Measurements from ENCODE around the gene HK3.

HK3 gene

GRCh38 chr5:176915906-176916305 lies 16.8 kb upstream of the HK3 start:
- peaks cover 23% of the 10 kb centered on the region for H3K36me3 Mint-ChIP-seq
- peaks cover 21% of the 10 kb centered on the region for H3K4me1 Mint-ChIP-seq
- H3K9me3 Mint-ChIP-seq = no peaks in the 10 kb centered on the region
- H3K27me3 Mint-ChIP-seq = no peaks in the 10 kb centered on the region
- H3K4me3 Mint-ChIP-seq = no peak overlapping the region
- H3K27ac Mint-ChIP-seq = peak overlapping the region; percentile 85

- no peak overlapping the region for H3K4me3 Mint-ChIP-seq
- H3K36me3 Mint-ChIP-seq = peaks cover 18% of the 10 kb centered on the region
- H3K27ac Mint-ChIP-seq = no peak overlapping the region
- H3K27me3 Mint-ChIP-seq = no peaks in the 10 kb centered on the region
- H3K9me3 Mint-ChIP-seq = no peaks in the 10 kb centered on the region
- H3K4me1 Mint-ChIP-seq = peaks cover 24% of the 10 kb centered on the region
These were observed 13.0 kb upstream of the HK3 start for GRCh38 chr5:176912115-176912514.

- H3K36me3 Mint-ChIP-seq = peaks cover 25% of the 10 kb centered on the region
- no peaks in the 10 kb centered on the region for H3K9me3 Mint-ChIP-seq
- peaks cover 10% of the 10 kb centered on the region for H3K4me1 Mint-ChIP-seq
- no peak overlapping the region for H3K4me3 Mint-ChIP-seq
- no peaks in the 10 kb centered on the region for H3K27me3 Mint-ChIP-seq
- peak overlapping the region; percentile 41 for H3K27ac Mint-ChIP-seq
These were observed 9.7 kb upstream of the HK3 start for GRCh38 chr5:176908675-176909368.

GRCh38 chr5:176906796-176907195 lies 7.7 kb upstream of the HK3 start:
- peaks cover 24% of the 10 kb centered on the region for H3K4me1 Mint-ChIP-seq
- H3K27me3 Mint-ChIP-seq = no peaks in the 10 kb centered on the region
- H3K4me3 Mint-ChIP-seq = no peak overlapping the region
- peak overlapping the region; percentile 62 for H3K27ac Mint-ChIP-seq
- H3K9me3 Mint-ChIP-seq = no peaks in the 10 kb centered on the region
- H3K36me3 Mint-ChIP-seq = peaks cover 31% of the 10 kb centered on the region

- Mint-ChIP-seq H3K27ac (peak overlapping the region; percentile 79), H3K27me3 (no peaks in the 10 kb centered on the region), H3K36me3 (peaks cover 34% of the 10 kb centered on the region), H3K9me3 (no peaks in the 10 kb centered on the region), H3K4me1 (peaks cover 30% of the 10 kb centered on the region), H3K4me3 (no peak overlapping the region)
These were observed 7.0 kb upstream of the HK3 start for GRCh38 chr5:176906126-176906525.

- Mint-ChIP-seq H3K9me3 (no peaks in the 10 kb centered on the region), H3K4me1 (peaks cover 33% of the 10 kb centered on the region), H3K36me3 (peaks cover 36% of the 10 kb centered on the region), H3K4me3 (no peak overlapping the region), H3K27me3 (no peaks in the 10 kb centered on the region), H3K27ac (no peak overlapping the region)
These were observed 5.1 kb upstream of the HK3 start for GRCh38 chr5:176904276-176904675.

GRCh38 chr5:176902911-176903664 lies 3.9 kb upstream of the HK3 start:
- no peaks in the 10 kb centered on the region for H3K9me3 Mint-ChIP-seq
- H3K4me3 Mint-ChIP-seq = no peak overlapping the region
- H3K36me3 Mint-ChIP-seq = peaks cover 31% of the 10 kb centered on the region
- peaks cover 36% of the 10 kb centered on the region for H3K4me1 Mint-ChIP-seq
- H3K27ac Mint-ChIP-seq = peak overlapping the region; percentile 86
- no peaks in the 10 kb centered on the region for H3K27me3 Mint-ChIP-seq

GRCh38 chr5:176902102-176902814 lies 3.1 kb upstream of the HK3 start:
- Mint-ChIP-seq H3K27ac (peak overlapping the region; percentile 62), H3K27me3 (no peaks in the 10 kb centered on the region), H3K4me3 (no peak overlapping the region), H3K9me3 (no peaks in the 10 kb centered on the region), H3K36me3 (peaks cover 29% of the 10 kb centered on the region), H3K4me1 (peaks cover 43% of the 10 kb centered on the region)

- Mint-ChIP-seq H3K9me3 (no peaks in the 10 kb centered on the region), H3K36me3 (peaks cover 29% of the 10 kb centered on the region), H3K4me1 (peaks cover 44% of the 10 kb centered on the region), H3K27me3 (no peaks in the 10 kb centered on the region), H3K27ac (peak overlapping the region; percentile 93), H3K4me3 (peak overlapping the region; percentile 48)
These were observed 2.3 kb upstream of the HK3 start for GRCh38 chr5:176901260-176902101.

GRCh38 chr5:176900780-176901204 lies 1.6 kb upstream of the HK3 start:
- Mint-ChIP-seq H3K27me3 (no peaks in the 10 kb centered on the region), H3K4me3 (no peak overlapping the region), H3K9me3 (no peaks in the 10 kb centered on the region), H3K27ac (peak overlapping the region; percentile 93), H3K36me3 (peaks cover 27% of the 10 kb centered on the region), H3K4me1 (peaks cover 44% of the 10 kb centered on the region)

- Mint-ChIP-seq H3K36me3 (peaks cover 20% of the 10 kb centered on the region), H3K27ac (peak overlapping the region; percentile 90), H3K4me3 (no peak overlapping the region), H3K9me3 (no peaks in the 10 kb centered on the region), H3K27me3 (no peaks in the 10 kb centered on the region), H3K4me1 (peaks cover 44% of the 10 kb centered on the region)
These were observed 1.0 kb upstream of the HK3 start for GRCh38 chr5:176899946-176900779.

GRCh38 chr5:176897263-176897662 lies 1.9 kb downstream of the HK3 start:
- Mint-ChIP-seq H3K4me3 (no peak overlapping the region), H3K27ac (peak overlapping the region; percentile 60), H3K27me3 (no peaks in the 10 kb centered on the region), H3K9me3 (no peaks in the 10 kb centered on the region), H3K36me3 (peaks cover 6% of the 10 kb centered on the region), H3K4me1 (peaks cover 35% of the 10 kb centered on the region)

- Mint-ChIP-seq H3K4me3 (no peak overlapping the region), H3K36me3 (no peaks in the 10 kb centered on the region), H3K9me3 (no peaks in the 10 kb centered on the region), H3K27me3 (peaks cover 3% of the 10 kb centered on the region), H3K27ac (no peak overlapping the region), H3K4me1 (peaks cover 21% of the 10 kb centered on the region)
These were observed 3.3 kb downstream of the HK3 start for GRCh38 chr5:176895831-176896230.

GRCh38 chr5:176894298-176894697 lies 4.8 kb downstream of the HK3 start:
- Mint-ChIP-seq H3K36me3 (no peaks in the 10 kb centered on the region), H3K4me1 (peaks cover 11% of the 10 kb centered on the region), H3K27ac (no peak overlapping the region), H3K27me3 (peaks cover 3% of the 10 kb centered on the region), H3K9me3 (no peaks in the 10 kb centered on the region), H3K4me3 (no peak overlapping the region)
